ENCODE results near the gene DNAL4.

Gene DNAL4

DNA sequence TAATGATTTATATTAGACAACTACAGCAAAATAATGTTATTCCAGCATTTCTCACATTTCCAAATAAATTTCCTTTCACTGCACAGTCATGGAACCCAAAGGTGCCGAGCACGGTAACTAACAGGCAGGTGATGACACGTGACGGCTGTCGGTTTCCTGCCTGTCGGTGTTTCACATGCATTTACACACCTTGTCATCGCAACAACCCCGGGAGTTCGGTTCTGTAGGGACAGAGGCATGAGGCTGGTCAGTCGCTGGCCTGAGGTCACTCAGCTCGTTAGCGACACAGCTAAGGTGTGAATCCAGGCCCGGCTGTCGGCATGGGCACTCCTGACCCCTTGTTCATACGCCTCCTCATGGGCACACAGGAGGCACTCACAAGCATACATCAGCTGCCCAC, 9.9 kb downstream of the DNAL4 start:
- DNase-seq = no peak

DNA sequence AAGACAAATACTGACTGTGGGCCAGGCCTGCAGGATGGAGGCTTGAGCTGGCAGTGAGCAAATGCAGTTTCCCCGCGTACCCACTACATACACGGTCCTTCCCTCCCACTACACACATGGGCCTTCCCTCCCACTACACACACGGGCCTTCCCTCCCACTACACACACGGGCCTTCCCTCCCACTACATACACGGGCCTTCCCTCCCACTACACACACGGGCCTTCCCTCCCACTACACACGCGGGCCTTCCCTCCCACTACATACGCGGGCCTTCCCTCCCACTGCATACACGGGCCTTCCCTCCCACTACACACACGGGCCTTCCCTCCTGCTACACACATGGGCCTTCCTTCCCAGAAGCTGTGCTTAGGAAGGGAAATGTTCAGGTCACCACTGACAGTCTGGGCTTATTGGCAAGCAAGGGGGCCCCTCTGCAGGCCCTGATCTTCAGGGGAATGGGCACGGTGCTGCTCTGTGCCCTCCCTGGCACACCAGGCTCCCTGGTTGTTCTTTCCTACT, 10.8 kb downstream of the DNAL4 start:
- no peak for DNase-seq

DNA sequence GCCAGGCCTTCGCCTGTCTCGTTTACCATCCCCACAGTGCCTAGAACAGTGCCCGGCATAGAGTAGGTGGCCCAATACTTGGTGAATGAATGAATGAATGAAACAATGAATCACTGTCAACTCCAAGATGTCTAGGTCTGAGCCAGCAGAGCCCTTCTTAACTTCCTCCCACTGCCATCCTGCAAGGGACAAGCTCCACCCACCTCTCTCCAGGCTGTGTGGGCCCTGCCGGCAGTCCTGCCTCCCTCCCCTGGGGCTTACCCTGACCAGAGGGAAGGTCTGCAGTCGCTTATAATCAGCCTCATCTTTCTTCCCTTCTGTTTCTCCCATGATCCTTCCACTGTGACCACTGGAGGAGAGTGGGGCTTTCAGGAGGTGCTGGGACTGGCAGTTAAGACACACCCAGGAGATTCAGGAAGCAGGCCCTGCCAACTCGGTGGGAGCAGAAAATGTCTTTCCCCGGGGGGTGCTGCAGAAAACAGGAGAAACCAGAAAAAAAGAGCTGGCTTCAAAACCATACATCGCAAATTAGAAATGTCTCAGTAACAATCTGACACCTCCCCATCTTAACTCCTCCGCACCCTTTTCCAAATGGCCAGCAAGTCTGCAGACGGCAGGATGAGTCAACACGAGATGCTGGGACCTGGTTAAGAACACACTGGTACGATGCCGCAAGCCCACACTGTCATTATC, 11.4 kb downstream of the DNAL4 start:
- DNase-seq = peak in 1 of 2 donors; percentile 55

DNA sequence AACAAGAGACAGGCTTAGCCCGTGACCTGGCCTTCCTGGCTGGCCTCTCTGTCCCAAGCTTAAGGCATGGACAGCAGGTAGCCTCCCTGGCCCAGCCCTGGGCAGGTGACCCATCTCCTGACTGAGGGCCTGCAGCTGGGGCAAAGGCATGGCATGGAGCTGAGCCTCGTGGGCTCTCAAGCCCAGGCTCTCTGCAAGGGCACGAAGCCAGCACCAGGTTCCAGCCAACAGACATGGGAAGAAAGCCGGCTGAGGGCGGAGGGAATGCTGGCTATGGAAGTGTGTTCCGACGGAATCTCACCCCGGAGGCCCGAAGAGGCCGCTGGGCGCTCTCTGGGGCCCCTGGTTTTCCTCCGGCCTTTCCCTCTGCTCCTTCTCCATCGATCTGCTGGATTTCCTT, 12.9 kb downstream of the DNAL4 start:
- DNase-seq = no peak

- peak in 1 of 2 donors; percentile 53 for DNase-seq
Observed at GRCh38 chr22:38777087-38777671, 16.8 kb downstream of the DNAL4 start.

DNA sequence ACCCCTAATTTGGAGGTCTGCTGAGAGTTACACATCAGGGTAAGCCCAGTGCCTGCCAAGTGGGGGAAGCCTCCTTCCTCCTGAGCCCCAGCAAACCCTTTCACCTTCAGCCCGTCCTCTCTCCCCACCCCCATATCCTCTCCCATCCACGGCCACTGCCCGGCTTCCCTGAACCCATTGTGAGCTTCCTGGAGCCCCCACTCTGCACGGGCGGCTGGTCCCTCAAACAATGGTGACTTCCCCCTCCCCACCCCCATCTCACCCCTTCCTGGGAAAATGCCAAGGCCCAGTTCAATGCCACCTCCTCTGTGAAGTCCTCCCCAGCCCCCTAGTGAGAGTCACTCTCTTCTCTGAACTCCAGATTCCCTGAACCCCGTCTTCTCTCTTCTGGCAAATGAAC, 17.9 kb downstream of the DNAL4 start:
- DNase-seq = no peak

DNA sequence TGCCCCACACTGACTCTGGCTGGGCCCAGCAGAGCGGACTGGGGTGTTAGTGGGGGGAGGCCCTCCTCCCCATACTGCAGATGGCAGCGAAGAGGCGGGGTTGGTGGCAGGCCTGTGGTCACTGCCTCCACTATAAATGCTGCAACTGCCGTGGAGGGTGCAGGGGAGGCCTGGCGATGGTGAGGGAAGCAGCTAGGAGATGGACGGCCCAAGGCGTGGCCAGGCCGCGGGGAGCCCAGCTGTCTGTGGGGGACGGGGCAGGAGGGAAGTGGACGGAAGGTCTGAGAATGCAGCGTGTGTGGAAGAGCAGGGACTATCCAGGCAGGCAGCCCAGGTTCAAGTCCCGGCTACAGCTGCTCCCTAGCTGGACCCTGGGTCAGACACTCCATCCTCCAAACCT, 18.3 kb downstream of the DNAL4 start:
- DNase-seq = no peak

GRCh38 chr22:38774496-38775166, 19.3 kb downstream of the DNAL4 start:
- no peak for DNase-seq

- DNase-seq = no peak
Observed at GRCh38 chr22:38773363-38773946, 20.5 kb downstream of the DNAL4 start.

DNA sequence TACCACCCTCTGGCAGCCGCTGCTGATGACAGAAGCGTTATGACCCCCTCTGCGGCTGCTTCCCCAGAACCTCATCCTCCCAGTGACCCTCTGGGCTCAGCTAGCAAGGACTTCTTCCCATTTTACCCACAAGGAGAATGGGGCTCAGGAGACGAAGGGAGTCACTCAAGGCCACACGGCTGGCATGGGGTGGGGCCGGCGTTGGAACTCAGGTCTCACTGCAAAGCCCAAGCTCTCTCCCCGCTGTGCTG, 21.4 kb downstream of the DNAL4 start:
- DNase-seq = no peak

DNA sequence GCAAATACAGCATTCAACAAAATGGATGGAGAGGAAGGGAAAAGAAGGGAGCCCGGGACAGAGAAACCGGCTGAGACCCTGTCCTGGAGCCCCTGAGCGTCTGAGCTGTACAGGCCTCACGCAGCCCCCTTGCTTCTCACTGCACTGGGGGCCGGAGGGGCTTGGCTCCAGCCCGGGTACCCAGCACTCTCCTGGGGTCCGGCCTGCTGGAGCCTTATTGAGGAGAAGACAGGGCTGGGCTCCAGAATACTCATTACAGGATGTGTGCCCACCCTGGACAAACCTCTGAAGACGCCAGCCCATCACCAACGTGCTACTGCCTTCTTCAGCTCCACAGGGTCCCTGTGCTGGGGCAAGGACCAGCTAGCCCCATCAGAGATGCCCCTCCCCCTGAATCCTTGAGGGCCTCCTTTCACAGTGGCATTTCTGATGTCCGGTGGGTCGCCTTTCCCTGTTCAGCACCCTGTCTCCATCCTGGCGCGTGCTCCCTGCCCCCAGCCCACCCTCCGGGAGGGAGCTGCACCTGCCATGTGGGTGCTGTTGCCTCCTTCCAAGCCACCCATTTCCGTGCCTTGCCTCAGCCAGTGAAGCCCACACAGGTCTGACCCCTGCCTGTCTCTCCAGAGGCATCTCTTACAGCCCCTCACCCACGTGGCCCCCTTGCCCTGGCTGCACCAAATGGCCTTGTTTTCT, 23.5 kb downstream of the DNAL4 start:
- DNase-seq = no peak

DNA sequence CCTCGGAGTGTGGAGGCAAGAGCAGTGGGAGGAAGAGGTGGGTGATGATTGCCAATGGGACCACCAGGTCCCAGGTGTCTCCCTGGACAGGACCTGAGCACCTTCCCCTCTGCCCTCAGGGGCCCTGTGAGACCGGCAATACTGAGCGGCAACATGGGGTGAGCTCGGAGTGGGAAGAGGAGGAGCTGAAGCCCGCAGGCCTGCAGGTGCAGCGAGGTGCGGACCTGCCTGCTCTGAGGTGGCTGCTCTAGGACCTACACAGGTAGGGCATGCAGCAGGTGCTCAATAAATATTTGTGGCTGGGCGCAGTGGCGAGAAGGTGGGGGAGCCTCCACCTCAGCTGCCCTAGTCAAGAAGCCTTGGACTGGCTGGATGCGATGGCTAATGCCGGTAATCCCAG, 25.9 kb downstream of the DNAL4 start:
- DNase-seq = no peak

DNA sequence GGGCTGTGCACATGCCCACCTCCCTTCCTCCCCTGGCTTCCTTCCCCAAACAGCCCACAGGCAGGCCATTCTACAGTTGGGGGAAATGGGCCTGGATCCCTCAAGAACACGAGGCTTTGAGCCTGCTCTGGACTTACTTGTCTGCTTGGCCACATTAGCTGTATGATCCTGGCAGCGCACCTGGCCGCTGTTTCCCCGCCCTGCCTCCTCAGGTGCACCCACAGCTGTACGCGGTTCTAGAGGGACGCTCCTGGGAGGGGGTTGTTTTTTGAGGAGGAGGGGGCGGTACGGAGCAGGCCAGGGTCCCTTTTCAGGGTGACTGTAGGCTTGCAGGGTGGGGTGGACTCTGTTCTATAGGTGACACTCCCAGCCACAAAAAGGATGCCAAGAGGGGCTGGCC, 26.6 kb downstream of the DNAL4 start:
- DNase-seq = no peak

DNA sequence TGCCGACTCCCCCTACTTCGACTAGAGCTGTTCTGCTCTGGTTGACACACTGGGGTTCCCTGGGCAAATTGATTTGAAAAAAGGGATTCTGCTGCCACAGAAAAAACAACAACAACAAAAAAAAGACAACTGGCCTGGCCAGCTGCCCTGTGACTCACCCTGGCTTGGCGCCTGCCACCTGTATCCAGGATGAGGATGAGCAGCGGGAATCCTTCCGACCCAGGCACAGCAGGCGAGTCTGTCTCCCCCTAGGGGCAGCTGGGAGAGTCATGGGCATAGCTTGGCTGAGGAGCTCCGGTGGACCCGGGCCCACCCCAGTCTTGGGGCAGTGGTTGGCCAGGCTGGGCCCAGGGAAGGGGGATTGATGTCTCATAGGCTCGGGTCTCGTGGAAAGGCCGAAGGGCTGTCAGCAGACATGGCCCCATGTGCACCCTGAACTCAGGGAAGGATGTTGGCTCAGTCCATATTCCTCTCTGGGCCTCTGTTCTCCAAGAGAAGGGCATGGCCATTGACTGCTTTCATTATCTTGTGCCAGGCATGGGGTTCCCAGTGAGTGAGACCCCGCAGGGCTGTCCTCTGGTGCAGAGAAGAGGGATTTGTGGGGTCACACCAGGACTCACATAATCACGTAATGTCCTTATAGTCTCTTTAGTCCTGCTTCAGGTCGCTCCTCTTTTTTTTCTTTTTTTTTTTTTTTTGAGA, 27.7 kb downstream of the DNAL4 start:
- DNase-seq = peak; percentile 47 to 72

DNA sequence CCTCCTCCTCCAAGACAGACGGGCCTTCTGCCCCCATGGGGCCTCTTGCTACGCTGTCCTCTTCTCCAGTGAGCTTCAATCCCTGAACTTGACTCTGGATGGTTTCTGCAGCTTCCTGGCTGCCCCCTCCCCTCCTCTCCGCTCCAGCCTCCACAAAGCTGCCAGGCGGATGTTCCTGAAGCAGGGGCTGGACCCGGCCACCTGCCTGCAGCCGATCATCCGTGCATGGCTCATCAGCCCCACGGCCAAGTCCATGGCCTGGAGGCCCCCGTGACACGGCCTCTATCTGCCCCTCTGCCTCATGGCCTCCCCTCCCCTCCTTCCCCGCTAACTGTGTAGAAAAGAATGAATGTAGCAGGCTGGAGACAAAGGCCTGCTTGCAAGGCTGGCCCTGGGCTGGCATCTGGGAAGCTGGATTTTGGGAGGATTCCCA, 31.4 kb downstream of the DNAL4 start:
- no peak for DNase-seq

GRCh38 chr22:38761202-38762162, 32.5 kb downstream of the DNAL4 start:
- DNase-seq = no peak

- DNase-seq = peak in 1 of 2 donors; percentile 18
Observed at GRCh38 chr22:38760477-38761201, 33.3 kb downstream of the DNAL4 start.

DNA sequence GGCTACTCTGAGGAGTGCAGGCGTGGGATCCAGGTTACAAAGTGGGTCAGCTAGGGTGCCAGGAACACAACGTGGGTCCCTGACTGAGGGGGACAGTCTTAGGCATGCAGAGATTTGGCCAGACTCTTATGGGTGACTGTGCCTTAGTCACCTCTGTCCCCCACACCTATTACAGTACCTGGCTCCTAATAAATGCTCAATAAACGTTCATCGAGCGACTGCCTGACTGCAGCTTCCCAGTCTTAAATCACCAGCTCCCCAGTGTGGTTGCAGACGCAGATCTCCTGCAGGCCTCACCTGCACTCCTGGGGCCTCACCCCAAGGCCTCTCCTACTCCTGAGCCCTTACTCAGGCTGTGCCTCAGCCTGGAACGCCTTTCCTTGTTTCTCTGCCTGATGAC, 34.9 kb downstream of the DNAL4 start:
- DNase-seq = no peak

GRCh38 chr22:38758276-38758945, 35.5 kb downstream of the DNAL4 start:
- DNase-seq = no peak

DNA sequence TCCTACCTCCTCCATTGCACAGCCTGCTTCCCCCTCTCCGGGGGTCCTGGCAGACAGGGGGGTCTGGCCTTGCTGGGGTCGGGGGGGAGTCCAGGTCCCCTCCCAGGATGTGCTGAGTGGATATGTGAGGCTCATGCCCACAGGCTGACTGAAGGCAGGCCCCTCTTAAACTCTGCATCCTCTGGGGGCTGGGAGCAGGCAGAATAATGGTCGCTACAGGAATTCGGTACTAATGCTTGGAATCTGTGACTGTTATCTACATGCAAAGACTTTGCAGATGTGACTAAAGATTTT, 36.5 kb downstream of the DNAL4 start:
- no peak for DNase-seq

Data from hippocampal formation (tissue), 2 donors.